ENCODE data around the gene CAPN11.

DNA sequence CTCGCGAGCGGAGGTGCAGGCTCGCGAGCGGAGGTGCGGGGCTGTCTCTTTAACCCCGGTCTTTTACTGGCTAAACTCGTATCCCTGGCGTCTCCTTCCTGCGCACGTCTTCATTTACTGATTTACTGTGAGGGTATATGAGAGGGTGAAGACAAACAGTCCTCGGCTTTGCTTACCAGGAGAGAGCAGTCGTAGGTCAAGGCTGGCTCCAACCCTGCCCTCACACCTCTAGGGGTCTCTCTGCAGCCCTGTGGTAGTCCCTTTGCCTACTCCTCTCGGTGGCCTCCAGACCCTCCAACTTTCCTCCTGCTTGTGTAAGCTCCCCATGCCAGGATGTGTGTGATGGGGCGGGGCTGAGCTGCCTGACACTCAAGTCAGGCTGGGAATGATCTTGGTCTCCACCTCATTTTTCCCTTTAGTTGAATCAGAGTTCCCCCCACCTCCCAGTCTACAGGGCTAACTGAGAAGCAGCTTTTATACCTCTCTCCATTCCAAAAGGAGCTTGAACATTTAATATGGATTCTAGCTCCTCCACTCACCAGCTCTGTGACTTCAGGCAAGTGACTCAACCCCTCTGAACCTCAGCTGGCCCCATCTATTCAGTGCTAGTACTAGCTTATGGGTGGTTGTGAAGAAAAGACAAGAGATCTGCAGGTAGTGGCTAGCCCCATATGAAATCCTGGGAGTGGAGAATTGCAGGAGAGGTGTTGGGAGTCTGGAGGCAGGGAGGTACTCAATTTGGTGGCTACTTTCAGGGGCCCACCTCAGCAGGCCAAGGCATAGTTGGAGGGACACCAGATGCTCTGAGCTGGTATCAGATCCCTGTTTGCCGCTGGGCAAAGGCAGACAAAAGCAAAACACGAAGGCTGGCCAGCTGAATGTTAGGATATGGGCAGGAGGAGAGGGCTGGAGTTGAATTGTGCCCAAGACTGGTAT is 65.7 kb downstream of the CAPN11 start:
- no peak for TF ChIP-seq EZH2phosphoT487 (IDR thresholded peaks at IDR 0.05; ENCODE audit: borderline replicate concordance, low read length)
- TF ChIP-seq CTCF (conservative IDR thresholded peaks at IDR 0.05; ENCODE audit: low read depth, low read length), result no peak; the same call in 1 of the 2 replicates
